ENCODE results near the gene CDC42EP5. TPM values are rescaled to one million over a fixed set of nuclear protein-coding genes. Genes with fewer than 3 reads are reported as not detected.

CDC42EP5 gene
- total RNA-seq, 2 donors from 2014 or later, result 102 to 193 TPM

DNA sequence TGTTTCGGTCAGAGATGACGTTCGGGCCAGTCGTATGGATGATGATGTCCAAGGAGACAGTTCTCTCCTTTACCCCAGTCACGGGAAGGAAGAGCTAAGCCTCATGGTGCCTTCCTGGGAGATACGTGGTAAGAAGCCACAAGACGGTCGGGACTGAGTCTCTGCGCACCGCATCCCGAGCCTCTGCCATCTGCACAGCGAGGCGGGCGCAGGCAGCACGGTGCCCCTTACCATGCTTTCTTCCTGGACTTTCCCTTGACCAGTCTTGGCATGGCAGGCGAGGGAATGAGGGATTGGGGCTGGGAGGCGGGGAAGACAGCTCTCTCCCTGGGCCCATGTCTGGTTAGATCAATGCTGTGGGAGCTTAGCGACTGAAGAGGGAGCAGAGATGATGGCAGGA lies 19.5 kb upstream of the CDC42EP5 start:
- Histone ChIP-seq H3K9me3 (no peaks in the 10 kb centered on the region), H3K4me3 (no peak overlapping the region), H3K27me3 (replicated peaks; ENCODE audit: insufficient read depth) (peaks cover 4% of the 10 kb centered on the region), H3K36me3 (no peaks in the 10 kb centered on the region), H3K4me1 (replicated peaks) (no peaks in the 10 kb centered on the region), H3K27ac (no peak overlapping the region)
- intact Hi-C loops (cut with DNase I), result no loop called here
- DNase-seq (ENCODE audit: low spot score), result no peak
- WGBS, result 84% methylated on average over 18 of the region's 18 CpGs
- TF ChIP-seq POLR2A (IDR thresholded peaks at IDR 0.05) (no peak), POLR2AphosphoS5 (IDR thresholded peaks at IDR 0.05) (no peak)
- TF ChIP-seq, protein P1, sequence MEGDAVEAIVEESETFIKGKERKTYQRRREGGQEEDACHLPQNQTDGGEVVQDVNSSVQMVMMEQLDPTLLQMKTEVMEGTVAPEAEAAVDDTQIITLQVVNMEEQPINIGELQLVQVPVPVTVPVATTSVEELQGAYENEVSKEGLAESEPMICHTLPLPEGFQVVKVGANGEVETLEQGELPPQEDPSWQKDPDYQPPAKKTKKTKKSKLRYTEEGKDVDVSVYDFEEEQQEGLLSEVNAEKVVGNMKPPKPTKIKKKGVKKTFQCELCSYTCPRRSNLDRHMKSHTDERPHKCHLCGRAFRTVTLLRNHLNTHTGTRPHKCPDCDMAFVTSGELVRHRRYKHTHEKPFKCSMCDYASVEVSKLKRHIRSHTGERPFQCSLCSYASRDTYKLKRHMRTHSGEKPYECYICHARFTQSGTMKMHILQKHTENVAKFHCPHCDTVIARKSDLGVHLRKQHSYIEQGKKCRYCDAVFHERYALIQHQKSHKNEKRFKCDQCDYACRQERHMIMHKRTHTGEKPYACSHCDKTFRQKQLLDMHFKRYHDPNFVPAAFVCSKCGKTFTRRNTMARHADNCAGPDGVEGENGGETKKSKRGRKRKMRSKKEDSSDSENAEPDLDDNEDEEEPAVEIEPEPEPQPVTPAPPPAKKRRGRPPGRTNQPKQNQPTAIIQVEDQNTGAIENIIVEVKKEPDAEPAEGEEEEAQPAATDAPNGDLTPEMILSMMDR (IDR thresholded peaks at IDR 0.05), result no peak

DNA sequence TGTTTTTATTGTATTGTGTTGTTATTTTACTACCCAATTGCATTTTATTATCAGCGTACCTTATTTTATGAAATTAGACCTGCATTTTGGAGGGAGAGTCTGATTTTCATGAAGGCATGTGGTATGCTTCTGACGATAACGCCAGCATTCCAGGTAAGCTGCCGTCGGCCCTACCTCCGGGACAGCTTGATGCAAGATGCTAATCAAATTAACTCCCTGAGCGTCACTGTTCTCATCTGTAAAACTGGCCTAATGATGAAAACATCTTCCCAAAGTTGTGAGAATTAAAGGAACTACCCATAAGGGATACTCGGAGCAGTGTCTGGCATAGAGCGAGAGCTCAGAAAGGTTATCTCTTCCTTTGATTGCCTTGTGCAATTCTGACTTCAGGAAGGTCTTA lies 16.7 kb upstream of the CDC42EP5 start:
- peaks cover 4% of the 10 kb centered on the region for H3K27me3 ChIP-seq (replicated peaks; ENCODE audit: insufficient read depth)
- intact Hi-C loops (cut with DNase I), result loop anchor here (10.0 kb wide), 1 partner anchor 185 kb away; no protein-coding TSS in a partner anchor
- WGBS, result 59% methylated on average over 9 of the region's 9 CpGs

DNA sequence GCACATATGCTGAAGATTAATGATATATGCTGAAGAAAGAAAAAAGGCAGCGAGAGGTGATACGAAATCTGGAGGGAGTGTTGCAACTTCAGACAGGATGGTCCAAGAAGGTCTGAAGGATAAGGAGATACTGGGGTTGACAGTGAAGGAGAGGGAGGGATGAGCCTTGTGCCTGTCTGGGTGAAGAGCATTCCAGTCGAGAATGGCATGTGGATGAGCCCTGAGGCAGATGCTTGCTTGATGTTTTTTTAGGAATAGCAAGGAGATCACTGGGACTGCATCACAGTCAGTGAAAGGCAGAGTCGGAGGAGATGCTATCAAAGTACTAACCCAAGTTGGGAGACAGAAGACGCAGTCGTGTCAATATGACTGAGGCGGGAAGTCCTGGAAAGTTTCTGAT lies 16.2 kb upstream of the CDC42EP5 start:
- H3K27me3 ChIP-seq (replicated peaks; ENCODE audit: insufficient read depth), result peaks cover 3% of the 10 kb centered on the region
- no peak overlapping the region for H3K27ac ChIP-seq
- TF ChIP-seq, protein P1 (IDR thresholded peaks at IDR 0.05), result no peak
- TF ChIP-seq POLR2A (IDR thresholded peaks at IDR 0.05), result no peak
- no peak for TF ChIP-seq POLR2AphosphoS5 (IDR thresholded peaks at IDR 0.05)
- no peak for DNase-seq (ENCODE audit: low spot score)
- H3K36me3 ChIP-seq, result no peaks in the 10 kb centered on the region
- H3K9me3 ChIP-seq, result no peaks in the 10 kb centered on the region
- intact Hi-C loops (cut with DNase I), result loop anchor here (10.0 kb wide), 1 partner anchor 185 kb away; no protein-coding TSS in a partner anchor
- H3K4me1 ChIP-seq (replicated peaks), result no peaks in the 10 kb centered on the region
- 60% methylated on average over 7 of the region's 7 CpGs for WGBS
- no peak overlapping the region for H3K4me3 ChIP-seq

More for the DNA sequence above, 16.7 kb upstream of the CDC42EP5 start:
- no peaks in the 10 kb centered on the region for H3K36me3 ChIP-seq
- TF ChIP-seq POLR2A (IDR thresholded peaks at IDR 0.05), result no peak
- TF ChIP-seq POLR2AphosphoS5 (IDR thresholded peaks at IDR 0.05), result no peak
- TF ChIP-seq, protein P1 (IDR thresholded peaks at IDR 0.05), result no peak
- no peak for DNase-seq (ENCODE audit: low spot score)
- no peak overlapping the region for H3K27ac ChIP-seq
- H3K4me3 ChIP-seq, result no peak overlapping the region
- no peaks in the 10 kb centered on the region for H3K4me1 ChIP-seq (replicated peaks)
- H3K9me3 ChIP-seq, result no peaks in the 10 kb centered on the region

DNA sequence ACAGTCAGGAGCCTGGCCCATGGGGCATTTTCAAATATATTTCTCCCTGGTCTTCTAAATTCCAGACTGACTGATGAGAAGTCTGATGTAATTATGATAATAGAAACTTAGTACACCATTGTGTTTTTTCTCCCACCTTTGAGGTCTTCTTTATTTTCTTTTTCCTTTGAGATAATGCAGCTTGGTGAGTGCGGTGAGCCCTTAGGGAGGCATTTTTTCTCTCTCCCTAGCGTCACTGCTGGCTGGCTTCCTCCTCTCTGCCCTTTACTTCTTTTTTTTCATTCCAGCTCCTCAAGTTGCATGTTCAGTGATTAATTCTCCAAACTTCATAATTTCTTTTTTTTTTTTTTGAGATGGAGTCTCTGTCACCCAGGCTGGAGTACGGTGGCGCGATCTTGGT lies 12.8 kb upstream of the CDC42EP5 start:
- TF ChIP-seq, protein P1 (IDR thresholded peaks at IDR 0.05), result no peak
- TF ChIP-seq POLR2AphosphoS5 (IDR thresholded peaks at IDR 0.05) (no peak), POLR2A (IDR thresholded peaks at IDR 0.05) (no peak)

DNA sequence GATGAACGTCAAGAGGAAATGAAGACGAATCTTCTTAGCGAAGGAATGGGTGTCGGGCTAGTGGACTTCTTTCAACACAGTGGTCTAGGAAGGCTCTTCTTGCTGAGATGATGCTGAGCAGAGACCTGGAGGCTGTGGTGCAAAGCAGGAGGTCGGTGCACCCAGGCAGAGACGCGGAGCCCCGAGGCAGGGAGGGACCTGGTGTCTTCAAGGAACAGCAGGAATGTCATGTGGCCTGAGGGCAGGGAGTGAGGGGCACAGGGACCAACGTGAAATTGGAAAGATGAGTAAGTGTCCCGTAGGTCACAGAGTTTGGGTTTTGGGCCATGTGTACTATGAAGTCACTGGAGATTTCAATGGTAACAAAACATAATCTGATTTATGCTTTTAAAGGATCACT lies 11.4 kb upstream of the CDC42EP5 start:
- TF ChIP-seq POLR2A (IDR thresholded peaks at IDR 0.05) (no peak), POLR2AphosphoS5 (IDR thresholded peaks at IDR 0.05) (no peak)
- TF ChIP-seq, protein P1 (IDR thresholded peaks at IDR 0.05), result no peak
- DNase-seq (ENCODE audit: low spot score), result no peak
- H3K36me3 ChIP-seq, result no peaks in the 10 kb centered on the region
- H3K4me1 ChIP-seq (replicated peaks), result no peaks in the 10 kb centered on the region
- 78% methylated on average over 10 of the region's 10 CpGs for WGBS
- no peak overlapping the region for H3K4me3 ChIP-seq
- intact Hi-C loops (cut with DNase I), result loop anchor here (10.0 kb wide), 1 partner anchor 190 kb away; no protein-coding TSS in a partner anchor
- H3K27me3 ChIP-seq (replicated peaks; ENCODE audit: insufficient read depth), result no peaks in the 10 kb centered on the region
- no peaks in the 10 kb centered on the region for H3K9me3 ChIP-seq
- H3K27ac ChIP-seq, result no peak overlapping the region

More for the DNA sequence above, 12.8 kb upstream of the CDC42EP5 start:
- H3K36me3 ChIP-seq, result no peaks in the 10 kb centered on the region
- no peaks in the 10 kb centered on the region for H3K9me3 ChIP-seq
- H3K4me1 ChIP-seq (replicated peaks), result no peaks in the 10 kb centered on the region
- no peak overlapping the region for H3K4me3 ChIP-seq
- intact Hi-C loops (cut with DNase I), result loop anchor here (10.0 kb wide), 1 partner anchor 189 kb away; no protein-coding TSS in a partner anchor
- H3K27ac ChIP-seq, result no peak overlapping the region
- WGBS, result 60% methylated on average over 5 of the region's 5 CpGs
- DNase-seq (ENCODE audit: low spot score), result no peak
- H3K27me3 ChIP-seq (replicated peaks; ENCODE audit: insufficient read depth), result no peaks in the 10 kb centered on the region
